Neural crest cell (in vitro differentiated cells): ENCODE measurements around the gene ARHGAP45. TPM values are rescaled to one million over a fixed set of nuclear protein-coding genes. Genes with fewer than 3 reads are reported as not detected.
A peak's percentile ranks its signal among the peaks of the same experiment; 100 is the strongest.

Source experiments
- DNase-seq: peaks from one replicate; pipeline ENCODE4 v3.0.0; 2021; ENCODE audit warnings: low read depth, mixed read lengths, low spot score
- H3K27ac Mint-ChIP-seq: one replicate; pipeline ENCODE4 v1.8.0; 2021; ENCODE audit warnings: mild to moderate bottlenecking, mixed read lengths; ENCODE audit not compliant: unreplicated experiment
- H3K27me3 Mint-ChIP-seq: 2 replicates; pipeline ENCODE4 v1.8.0; 2021; ENCODE audit warnings: low read depth, mild to moderate bottlenecking, mixed read lengths
- H3K36me3 Mint-ChIP-seq: 2 replicates; pipeline ENCODE4 v1.8.0; 2021; ENCODE audit warnings: low read depth, mild to moderate bottlenecking, mixed read lengths
- H3K4me1 Mint-ChIP-seq: 2 replicates; pipeline ENCODE4 v1.8.0; 2021; ENCODE audit warnings: mixed read lengths
- H3K4me3 Mint-ChIP-seq: one replicate; pipeline ENCODE4 v1.8.0; 2021; ENCODE audit warnings: mild to moderate bottlenecking, mixed read lengths
- H3K9me3 Mint-ChIP-seq: 2 replicates; pipeline ENCODE4 v1.8.0; 2021; ENCODE audit warnings: mixed read lengths
- CTCF ChIP-seq: fragments of 200-600 bp; sonication (generic); conservative IDR thresholded peaks from 2 replicates; pipeline ENCODE4 v1.5.0; 2021; ENCODE audit warnings: antibody characterized with exemption, mild to moderate bottlenecking
- total RNA-seq: library from RNA; stranded (reverse); gene quantifications from 2 replicates; pipeline ENCODE4 v1.2.1, GENCODE V29; 2021

ARHGAP45 gene
- total RNA-seq, 1 donor from 2014 or later, result 1.6 TPM

- H3K27ac Mint-ChIP-seq, result no peak overlapping the region
- H3K4me3 Mint-ChIP-seq, result no peak overlapping the region
- DNase-seq, result no peak
- TF ChIP-seq CTCF, result peak; percentile 16
- peaks cover 64% of the 10 kb centered on the region for H3K27me3 Mint-ChIP-seq
- no peaks in the 10 kb centered on the region for H3K9me3 Mint-ChIP-seq
- H3K4me1 Mint-ChIP-seq, result peaks cover 9% of the 10 kb centered on the region
- no peaks in the 10 kb centered on the region for H3K36me3 Mint-ChIP-seq
Observed at GRCh38 chr19:1070576-1070930, 3.6 kb downstream of the ARHGAP45 start.

- H3K4me3 Mint-ChIP-seq, result no peak overlapping the region
- no peak for DNase-seq
- H3K36me3 Mint-ChIP-seq, result no peaks in the 10 kb centered on the region
- H3K4me1 Mint-ChIP-seq, result peaks cover 9% of the 10 kb centered on the region
- no peak for TF ChIP-seq CTCF
- no peak overlapping the region for H3K27ac Mint-ChIP-seq
- H3K27me3 Mint-ChIP-seq, result peaks cover 63% of the 10 kb centered on the region
- H3K9me3 Mint-ChIP-seq, result no peaks in the 10 kb centered on the region
Observed at GRCh38 chr19:1070931-1071791, 4.2 kb downstream of the ARHGAP45 start.

GRCh38 chr19:1072371-1073015, 5.5 kb downstream of the ARHGAP45 start:
- DNase-seq, result no peak
- no peak for TF ChIP-seq CTCF
- Mint-ChIP-seq H3K36me3 (no peaks in the 10 kb centered on the region), H3K27ac (no peak overlapping the region), H3K27me3 (peaks cover 56% of the 10 kb centered on the region), H3K4me1 (peaks cover 9% of the 10 kb centered on the region), H3K4me3 (peak overlapping the region; percentile 36), H3K9me3 (no peaks in the 10 kb centered on the region)

GRCh38 chr19:1073063-1073955, 6.3 kb downstream of the ARHGAP45 start:
- Mint-ChIP-seq H3K36me3 (no peaks in the 10 kb centered on the region), H3K27ac (no peak overlapping the region), H3K4me1 (peaks cover 9% of the 10 kb centered on the region)

More at GRCh38 chr19:1073063-1073955, 6.3 kb downstream of the ARHGAP45 start:
- H3K4me3 Mint-ChIP-seq, result no peak overlapping the region
- no peak for DNase-seq
- no peak for TF ChIP-seq CTCF
- no peaks in the 10 kb centered on the region for H3K9me3 Mint-ChIP-seq
- peaks cover 52% of the 10 kb centered on the region for H3K27me3 Mint-ChIP-seq
